HCT116 (cell line): ENCODE measurements around the gene OR10V1. TPM values are rescaled to one million over a fixed set of nuclear protein-coding genes. Genes with fewer than 3 reads are reported as not detected.
"Not testable (repeated sequence)": the region's sequence is repeated elsewhere in the genome, so short reads cannot be mapped to it uniquely, and the experiment has no call there.

Source experiments
- ATAC-seq: fragments of 200-7000 bp; cut with Tn5 transposase; 2 replicates; pipeline ENCODE4 v1.9.1; 2020; ENCODE audit warnings: mild to moderate bottlenecking, moderate library complexity
- BruUV-seq: library from RNA; stranded (reverse); fragments of 400-500 nt; replicated peaks from 2 replicates; lab custom pipeline; 2021; lab: Mats Ljungman, UMichigan
- CTCF ChIA-PET: fragments of 300-600 bp; sonication (Branson Sonifier 250); formaldehyde crosslinking; loops from one replicate; lab custom pipeline; 2021; ENCODE audit warnings: antibody characterized with exemption; lab: Charles Lee
- POLR2A ChIA-PET: fragments of 300-600, 350-600 bp; sonication (Branson Sonifier 250); formaldehyde crosslinking; loops from one replicate; lab custom pipeline; 2021; ENCODE audit warnings: antibody characterized with exemption; lab: Charles Lee
- RAD21 ChIA-PET, 2 experiments: fragments of 300-600 bp; sonication (Branson Sonifier 250); formaldehyde crosslinking; loops; one replicate each; lab custom pipeline; 2023; ENCODE audit warnings: low total read pairs in 2 of 2; ENCODE audit not compliant: uncharacterized antibody in 2 of 2, unreplicated experiment in 2 of 2, low non-redundant PET in 1 of 2; lab: Charles Lee
- DNase-seq: peaks from one replicate; pipeline ENCODE4 v3.0.0-alpha.2; 2010; ENCODE audit warnings: low read depth, low spot score
- H2AFZ ChIP-seq: fragments of 200-600 bp; shearing (Covaris generic), sonication (generic); 2 replicates; pipeline ENCODE4 v1.6.1; 2017; ENCODE audit warnings: low read depth, mixed run types, mixed read lengths, antibody characterized with exemption, low read length; ENCODE audit not compliant: poor library complexity, severe bottlenecking
- H3K27ac ChIP-seq: 2 replicates; pipeline ENCODE4 v1.5.1; 2012; ENCODE audit warnings: low read depth, low read length
- H3K27me3 ChIP-seq: fragments of 200-600 bp; sonication (generic); 2 replicates; pipeline ENCODE4 v1.6.1; 2016; ENCODE audit warnings: mixed run types, low read length, mixed read lengths; ENCODE audit not compliant: insufficient read depth
- H3K36me3 ChIP-seq, 2 experiments: fragments of 200-500 bp in 1 of 2; fragments of 200-600 bp in 1 of 2; sonication (Bioruptor generic) in 1 of 2; sonication (generic) in 1 of 2; 2 replicates each; pipeline versions ENCODE4 v1.5.1 to v1.6.1; 2014 to 2016; ENCODE audit warnings: low read length in 2 of 2, inconsistent platforms in 1 of 2, mixed read lengths in 1 of 2, mixed run types in 1 of 2; ENCODE audit not compliant: insufficient read depth in 2 of 2, control insufficient read depth in 1 of 2
- H3K4me1 ChIP-seq, 2 experiments: fragments of 200-600 bp in 1 of 2; sonication (generic) in 1 of 2; 2 replicates each; pipeline versions ENCODE4 v1.5.1 to v1.6.1; 2012 to 2017; ENCODE audit warnings: low read length in 2 of 2, inconsistent platforms in 1 of 2, mild to moderate bottlenecking in 1 of 2, mixed read lengths in 1 of 2, mixed run types in 1 of 2, moderate library complexity in 1 of 2; ENCODE audit not compliant: insufficient read depth in 2 of 2, control insufficient read depth in 1 of 2
- H3K4me2 ChIP-seq: fragments of 200-600 bp; sonication (generic); 2 replicates; pipeline ENCODE4 v1.6.1; 2017; ENCODE audit warnings: mixed run types, low read length, mixed read lengths
- H3K4me3 ChIP-seq, 2 experiments: fragments of 200-600 bp in 1 of 2; sonication (generic) in 1 of 2; replicated peaks in 1 of 2; 2 replicates each; pipeline ENCODE4 v1.5.1; 2011 to 2016; ENCODE audit warnings: low read length in 2 of 2, control low read depth in 1 of 2, low read depth in 1 of 2, mild to moderate bottlenecking in 1 of 2, mixed read lengths in 1 of 2, mixed run types in 1 of 2
- H3K79me2 ChIP-seq: fragments of 200-600 bp; sonication (generic); 2 replicates; pipeline ENCODE4 v1.6.1; 2017; ENCODE audit warnings: mild to moderate bottlenecking, mixed run types, low read length, moderate library complexity, mixed read lengths; ENCODE audit not compliant: insufficient read depth
- H3K9ac ChIP-seq: fragments of 200-600 bp; sonication (generic); 2 replicates; pipeline ENCODE4 v1.6.1; 2016; ENCODE audit warnings: low read length, mixed read lengths
- H3K9me2 ChIP-seq: fragments of 200-600 bp; sonication (generic), shearing (Covaris generic); 2 replicates; pipeline ENCODE4 v1.6.1; 2017; ENCODE audit warnings: mixed run types, mild to moderate bottlenecking, moderate library complexity; ENCODE audit not compliant: insufficient read depth
- H3K9me3 ChIP-seq, 2 experiments: fragments of 200-500 bp in 1 of 2; fragments of 200-600 bp in 1 of 2; sonication (Bioruptor generic) in 1 of 2; sonication (generic) in 1 of 2; 2 replicates each; pipeline ENCODE4 v1.6.1; 2014 to 2017; ENCODE audit warnings: low read length in 2 of 2, mixed read lengths in 2 of 2, inconsistent platforms in 1 of 2, low read depth in 1 of 2, mild to moderate bottlenecking in 1 of 2, mixed run types in 1 of 2, moderate library complexity in 1 of 2; ENCODE audit not compliant: control insufficient read depth in 1 of 2, insufficient read depth in 1 of 2
- H4K20me1 ChIP-seq: fragments of 200-600 bp; sonication (generic), shearing (Covaris generic); 2 replicates; pipeline ENCODE4 v1.6.1; 2017; ENCODE audit warnings: mixed run types, mild to moderate bottlenecking, moderate library complexity; ENCODE audit not compliant: insufficient read depth
- CBX3 ChIP-seq: IDR thresholded peaks from 2 replicates; pipeline ENCODE4 v1.6.1; 2012; ENCODE audit warnings: low read depth
- ELF1 ChIP-seq: IDR thresholded peaks from 2 replicates; pipeline ENCODE4 v1.6.1; 2012; ENCODE audit warnings: low read depth, borderline replicate concordance
- JUND ChIP-seq: IDR thresholded peaks from 2 replicates; pipeline ENCODE4 v1.6.1; 2012
- RAD21 ChIP-seq: IDR thresholded peaks from 2 replicates; pipeline ENCODE4 v1.6.1; 2012; ENCODE audit warnings: low read depth, mild to moderate bottlenecking
- SIN3A ChIP-seq: IDR thresholded peaks from 2 replicates; pipeline ENCODE4 v1.6.1; 2012; ENCODE audit warnings: low read depth
- SRF ChIP-seq: IDR thresholded peaks from 2 replicates; pipeline ENCODE4 v1.6.1; 2012; ENCODE audit warnings: low read depth
- TCF7L2 ChIP-seq: IDR thresholded peaks from 2 replicates; pipeline ENCODE4 v1.7.0; 2011; ENCODE audit warnings: borderline replicate concordance, inconsistent platforms; ENCODE audit not compliant: insufficient read depth, insufficient read length; ENCODE audit errors: extremely low read depth
- YY1 ChIP-seq: IDR thresholded peaks from 2 replicates; pipeline ENCODE4 v1.6.1; 2011; ENCODE audit warnings: low read length, low read depth, moderate library complexity, mild to moderate bottlenecking; ENCODE audit not compliant: insufficient replicate concordance; ENCODE audit errors: extremely low read depth
- ZFX ChIP-seq: fragments of 450-650 bp; IDR thresholded peaks from 2 replicates; pipeline ENCODE4 v1.6.1; 2017
- ZNF274 ChIP-seq: fragments of 200-500 bp; sonication (Bioruptor generic); IDR thresholded peaks from 2 replicates; pipeline ENCODE4 v1.6.1; 2014; ENCODE audit warnings: mild to moderate bottlenecking, low read depth, low read length, inconsistent platforms
- intact Hi-C: fragments of 100-400 bp; cut with micrococcal nuclease; formaldehyde crosslinking; loops from 2 replicates; pipeline ENCODE4 v1.10.0; 2022
- total RNA-seq: library from RNA; stranded (reverse); gene quantifications from one replicate; pipeline ENCODE4 v1.2.1, GENCODE V29; 2021; ENCODE audit not compliant: unreplicated experiment
- TF ChIP-seq, protein P1 (sequence below), 3 experiments: fragments of 200-600 bp in 1 of 3; sonication (generic) in 1 of 3; IDR thresholded peaks in 2 of 3; conservative IDR thresholded peaks in 1 of 3; 2 replicates each; pipeline ENCODE4 v1.5.1; 2012 to 2017; ENCODE audit warnings: low read depth in 2 of 3, low read length in 2 of 3, antibody characterized with exemption in 1 of 3, borderline replicate concordance in 1 of 3, control low read depth in 1 of 3, mild to moderate bottlenecking in 1 of 3, mixed read lengths in 1 of 3, mixed run types in 1 of 3, moderate library complexity in 1 of 3; ENCODE audit not compliant: insufficient read depth in 1 of 3
- TF ChIP-seq, protein P2 (sequence below): IDR thresholded peaks from 2 replicates; pipeline ENCODE4 v1.6.1; 2012
- TF ChIP-seq, protein P3 (sequence below): IDR thresholded peaks from 2 replicates; pipeline ENCODE4 v1.6.1; 2012

The OR10V1 gene
- total RNA-seq, 1 experiment from 2014 or later = not detected

DNA sequence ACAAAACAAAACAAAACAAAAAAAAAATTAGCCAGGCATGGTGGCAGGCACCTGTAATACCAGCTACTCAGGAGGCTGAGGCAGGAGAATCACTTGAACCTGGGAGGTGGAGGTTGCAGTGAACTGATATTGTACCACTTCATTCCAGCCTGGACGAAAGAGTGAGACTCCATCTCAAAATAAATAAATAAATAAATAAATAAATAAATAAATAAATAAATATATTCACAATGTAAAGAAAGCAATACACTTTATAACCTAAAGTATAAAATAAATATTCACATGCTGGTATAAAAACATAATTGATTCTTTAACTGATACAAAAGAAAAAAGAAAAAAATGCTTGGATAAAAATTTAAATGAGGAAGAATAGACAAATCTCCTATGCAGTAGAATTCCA is 10.1 kb downstream of the OR10V1 start:
- H3K9ac ChIP-seq, BruUV-seq, H3K4me2 ChIP-seq, H3K9me3 ChIP-seq, H3K9me2 ChIP-seq, intact Hi-C loops, H3K4me3 ChIP-seq, H3K27me3 ChIP-seq, RAD21 ChIA-PET, H3K79me2 ChIP-seq, CTCF ChIA-PET, POLR2A ChIA-PET, H3K27ac ChIP-seq, H3K36me3 ChIP-seq, ATAC-seq, H4K20me1 ChIP-seq, DNase-seq: not testable (repeated sequence)
- H2AFZ ChIP-seq = peak overlapping the region; percentile 6
- peaks cover 18 to 29% of the 10 kb centered on the region in 2 experiments for H3K4me1 ChIP-seq

DNA sequence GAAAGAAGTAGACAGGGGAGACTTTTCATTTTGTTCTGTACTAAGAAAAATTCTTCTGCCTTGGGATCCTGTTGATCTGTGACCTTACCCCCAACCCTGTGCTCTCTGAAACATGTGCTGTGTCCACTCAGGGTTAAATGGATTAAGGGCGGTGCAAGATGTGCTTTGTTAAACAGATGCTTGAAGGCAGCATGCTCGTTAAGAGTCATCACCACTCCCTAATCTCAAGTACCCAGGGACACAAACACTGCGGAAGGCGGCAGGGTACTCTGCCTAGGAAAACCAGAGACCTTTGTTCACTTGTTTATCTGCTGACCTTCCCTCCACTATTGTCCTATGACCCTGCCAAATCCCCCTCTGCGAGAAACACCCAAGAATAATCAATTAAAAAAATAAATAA is 13.5 kb downstream of the OR10V1 start:
- H3K27me3 ChIP-seq, H2AFZ ChIP-seq, H3K4me2 ChIP-seq, H3K79me2 ChIP-seq, RAD21 ChIA-PET, ATAC-seq, POLR2A ChIA-PET, H3K4me1 ChIP-seq, H3K36me3 ChIP-seq, H3K9ac ChIP-seq, H4K20me1 ChIP-seq, intact Hi-C loops, CTCF ChIA-PET, H3K27ac ChIP-seq, H3K9me2 ChIP-seq, H3K9me3 ChIP-seq, DNase-seq, BruUV-seq, H3K4me3 ChIP-seq: not testable (repeated sequence)

DNA sequence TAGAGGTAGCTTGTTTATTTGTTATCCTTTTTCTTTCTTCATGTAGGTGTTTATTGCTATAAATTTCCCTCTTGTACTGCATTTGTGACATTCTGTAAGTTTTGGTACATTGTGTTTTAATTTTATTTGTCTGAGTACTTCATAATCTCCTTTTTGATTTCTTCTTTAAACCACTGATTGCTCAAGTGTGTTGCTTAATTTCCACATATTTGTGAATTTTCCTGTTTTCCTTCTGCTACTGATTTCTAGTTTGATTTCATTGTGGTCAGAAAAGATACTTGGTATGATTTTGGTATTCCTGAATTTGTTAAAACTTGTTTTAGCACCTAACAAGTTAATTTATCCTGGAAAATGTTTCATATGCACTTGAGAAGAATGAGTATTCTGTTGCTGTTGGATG is 15.1 kb downstream of the OR10V1 start:
- RAD21 ChIA-PET = no interaction called here
- H3K27me3 ChIP-seq = no peaks in the 10 kb centered on the region
- CTCF ChIA-PET = no interaction called here
- TF ChIP-seq CBX3 (no peak), JUND (no peak), SIN3A (no peak), ZNF274 (no peak), TCF7L2 (no peak), YY1 (no peak), RAD21 (no peak), ZFX (no peak), ELF1 (no peak), SRF (no peak)
- TF ChIP-seq, protein P1, sequence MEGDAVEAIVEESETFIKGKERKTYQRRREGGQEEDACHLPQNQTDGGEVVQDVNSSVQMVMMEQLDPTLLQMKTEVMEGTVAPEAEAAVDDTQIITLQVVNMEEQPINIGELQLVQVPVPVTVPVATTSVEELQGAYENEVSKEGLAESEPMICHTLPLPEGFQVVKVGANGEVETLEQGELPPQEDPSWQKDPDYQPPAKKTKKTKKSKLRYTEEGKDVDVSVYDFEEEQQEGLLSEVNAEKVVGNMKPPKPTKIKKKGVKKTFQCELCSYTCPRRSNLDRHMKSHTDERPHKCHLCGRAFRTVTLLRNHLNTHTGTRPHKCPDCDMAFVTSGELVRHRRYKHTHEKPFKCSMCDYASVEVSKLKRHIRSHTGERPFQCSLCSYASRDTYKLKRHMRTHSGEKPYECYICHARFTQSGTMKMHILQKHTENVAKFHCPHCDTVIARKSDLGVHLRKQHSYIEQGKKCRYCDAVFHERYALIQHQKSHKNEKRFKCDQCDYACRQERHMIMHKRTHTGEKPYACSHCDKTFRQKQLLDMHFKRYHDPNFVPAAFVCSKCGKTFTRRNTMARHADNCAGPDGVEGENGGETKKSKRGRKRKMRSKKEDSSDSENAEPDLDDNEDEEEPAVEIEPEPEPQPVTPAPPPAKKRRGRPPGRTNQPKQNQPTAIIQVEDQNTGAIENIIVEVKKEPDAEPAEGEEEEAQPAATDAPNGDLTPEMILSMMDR (IDR thresholded peaks at IDR 0.05 in 2 of 3, conservative IDR thresholded peaks at IDR 0.05 in 1 of 3; ENCODE audit: borderline replicate concordance in 1 of 3, insufficient read depth in 1 of 3, low read depth in 2 of 3, low read length in 2 of 3) = no peak
- TF ChIP-seq, protein P2, sequence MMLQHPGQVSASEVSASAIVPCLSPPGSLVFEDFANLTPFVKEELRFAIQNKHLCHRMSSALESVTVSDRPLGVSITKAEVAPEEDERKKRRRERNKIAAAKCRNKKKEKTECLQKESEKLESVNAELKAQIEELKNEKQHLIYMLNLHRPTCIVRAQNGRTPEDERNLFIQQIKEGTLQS = no peak
- TF ChIP-seq, protein P3, sequence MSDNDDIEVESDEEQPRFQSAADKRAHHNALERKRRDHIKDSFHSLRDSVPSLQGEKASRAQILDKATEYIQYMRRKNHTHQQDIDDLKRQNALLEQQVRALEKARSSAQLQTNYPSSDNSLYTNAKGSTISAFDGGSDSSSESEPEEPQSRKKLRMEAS = no peak

More for the DNA sequence above, 15.1 kb downstream of the OR10V1 start:
- H4K20me1 ChIP-seq = no peaks in the 10 kb centered on the region
- no peak for ATAC-seq
- H3K36me3 ChIP-seq = no peaks in the 10 kb centered on the region
- H3K4me3 ChIP-seq = no peak overlapping the region
- no peaks in the 10 kb centered on the region for H3K9me2 ChIP-seq
- no peaks in the 10 kb centered on the region for H3K9me3 ChIP-seq
- H3K9ac ChIP-seq = no peak overlapping the region
- POLR2A ChIA-PET = no interaction called here
- H2AFZ ChIP-seq = no peak overlapping the region
- intact Hi-C loops = no loop called here
- no peaks in the 10 kb centered on the region for H3K79me2 ChIP-seq
- DNase-seq = no peak
- H3K4me2 ChIP-seq = no peak overlapping the region
- no TSS peak for BruUV-seq
- no peak overlapping the region for H3K27ac ChIP-seq
- no peaks in the 10 kb centered on the region for H3K4me1 ChIP-seq
